Endodermal cell (in vitro differentiated cells): Measurements from ENCODE around the gene LRP2BP. TPM values are rescaled to one million over a fixed set of nuclear protein-coding genes. Genes with fewer than 3 reads are reported as not detected.

Source experiments
- total RNA-seq, 2 donors: library from RNA; stranded (reverse); fragmentation: NEBNext Ultra II Directional in 1 of 2; extraction: Animal tissue kit (Norgen Biotek cat#: 25700) in 1 of 2; gene quantifications; 2 replicates in 1 of 2; 3 replicates in 1 of 2; pipeline ENCODE4 v1.2.1, GENCODE V29; 2021

LRP2BP gene
- total RNA-seq, 2 donors from 2014 or later: 0.15 TPM; not detected in 1

Other genes starting within 250 kb of the LRP2BP start
- 10 to 100 TPM; 33.8 to 41.6 TPM for gene CFAP97, start 191.9 kb downstream of the LRP2BP start, total RNA-seq
- gene SNX25, start 186.3 kb downstream of the LRP2BP start, total RNA-seq: 10 to 100 TPM; 21.4 to 26.0 TPM
- gene ANKRD37, start 917 bp upstream of the LRP2BP start, total RNA-seq: 1 to 10 TPM in 1 of 2 donors, under 1 TPM in 1; 0.95 to 1.3 TPM
- gene UFSP2, start 30.0 kb upstream of the LRP2BP start, total RNA-seq: 10 to 100 TPM; 23.3 to 24.7 TPM
- gene CCDC110, start 75.8 kb upstream of the LRP2BP start, total RNA-seq: under 1 TPM; 0.26 to 0.80 TPM
- gene PDLIM3, start 139.6 kb upstream of the LRP2BP start, total RNA-seq: 10 to 100 TPM in 1 of 2 donors, 1 to 10 TPM in 1; 4.3 to 11.0 TPM